GM19043 (cell line): ENCODE measurements around the gene E2F2.
"Not testable (repeated sequence)": the region's sequence is repeated elsewhere in the genome, so short reads cannot be mapped to it uniquely, and the experiment has no call there.

Experiments used
- ATAC-seq: cut with Tn5 transposase; IDR thresholded peaks from one replicate; pipeline ENCODE4 v1.9.1; 2021; ENCODE audit warnings: low read depth; ENCODE audit not compliant: unreplicated experiment

Gene E2F2

DNA sequence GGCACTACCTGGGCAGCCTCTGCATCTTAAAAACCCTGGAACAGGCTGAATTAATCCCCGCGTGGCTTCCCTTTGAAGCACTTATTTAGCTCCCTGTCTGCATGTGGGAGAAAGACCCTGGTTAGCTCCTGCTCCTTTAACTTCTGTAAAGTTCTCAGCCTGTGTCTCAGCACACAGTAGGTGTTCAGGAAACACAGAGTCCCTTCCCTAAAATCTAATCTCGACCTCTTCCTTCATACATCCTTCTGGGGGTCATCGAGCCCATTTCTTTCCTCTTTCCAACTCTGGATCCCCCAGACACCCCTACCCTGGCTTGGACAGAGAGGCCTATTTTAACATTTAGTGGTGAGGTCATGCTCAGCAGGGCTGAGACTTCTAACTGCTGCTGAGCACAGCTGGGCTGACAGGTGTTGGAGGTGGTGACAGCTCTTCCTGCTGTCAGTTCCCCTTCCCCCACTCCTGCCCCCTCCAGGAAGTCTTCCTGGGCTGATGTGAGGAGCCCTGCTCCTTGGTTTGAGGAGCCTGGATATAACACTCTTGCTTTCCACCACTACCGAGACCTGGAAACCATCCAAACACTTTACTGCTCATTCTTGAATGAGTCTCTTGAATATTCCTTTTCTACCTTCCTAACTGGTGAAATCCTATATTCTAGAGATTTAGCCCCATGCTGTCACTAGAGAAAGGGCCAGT lies 5.3 kb downstream of the E2F2 start:
- ATAC-seq = no peak

GRCh38 chr1:23524716-23525401 lies 6.2 kb downstream of the E2F2 start:
- ATAC-seq = no peak

- no peak for ATAC-seq
Observed at GRCh38 chr1:23524163-23524562, 6.9 kb downstream of the E2F2 start.

- no peak for ATAC-seq
Observed at GRCh38 chr1:23522244-23522982, 8.6 kb downstream of the E2F2 start.

- ATAC-seq = no peak
Observed at GRCh38 chr1:23521588-23521987, 9.4 kb downstream of the E2F2 start.

GRCh38 chr1:23517581-23517980 lies 13.5 kb downstream of the E2F2 start:
- ATAC-seq = no peak

DNA sequence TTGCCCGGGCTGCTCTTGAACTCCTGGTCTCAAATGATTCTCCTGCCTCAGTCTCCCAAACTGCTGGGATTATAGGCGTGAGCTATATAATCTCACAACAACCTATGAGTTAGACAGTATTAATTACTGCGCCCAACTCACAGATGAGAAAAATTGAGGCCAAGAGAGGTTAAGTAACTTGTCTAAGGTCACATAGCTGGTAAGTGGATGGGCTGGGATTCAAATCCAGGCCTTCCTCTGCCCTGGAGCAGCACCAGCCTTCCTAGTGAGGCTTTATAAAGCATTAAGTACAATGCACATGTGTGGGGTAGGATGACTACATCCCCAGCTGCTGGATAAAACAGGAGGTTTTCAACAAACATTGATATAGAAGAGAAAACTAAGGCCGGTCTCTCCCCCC lies 15.1 kb downstream of the E2F2 start:
- no peak for ATAC-seq

DNA sequence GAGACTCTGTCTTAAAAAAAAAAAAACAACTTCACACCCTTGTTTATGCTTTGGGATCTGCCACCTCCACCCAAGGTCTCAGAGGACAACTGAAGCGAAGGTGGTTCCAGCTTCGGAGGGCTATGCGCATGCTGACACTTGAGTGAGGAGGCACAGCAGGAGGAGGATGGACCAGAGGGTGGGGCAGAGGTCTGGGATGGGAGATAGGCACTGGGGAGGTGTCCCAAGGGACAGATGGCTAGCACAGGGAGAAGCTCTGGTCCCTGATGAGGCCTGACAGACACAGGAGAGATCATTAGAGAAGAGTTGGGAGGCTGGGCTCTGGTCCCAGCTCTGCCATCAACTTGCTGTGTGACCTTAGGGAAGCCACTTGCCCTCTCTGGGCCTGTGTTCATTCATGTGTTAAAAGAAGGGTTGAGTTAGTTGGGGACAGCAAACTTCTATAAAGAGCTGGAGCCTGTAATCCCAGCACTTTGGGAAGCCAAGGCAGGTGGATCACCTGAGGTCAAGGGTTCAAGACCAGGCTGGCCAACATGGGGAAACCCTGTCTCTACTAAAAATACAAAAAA lies 16.8 kb downstream of the E2F2 start:
- no peak for ATAC-seq

- ATAC-seq = no peak
Observed at GRCh38 chr1:23509896-23510295, 21.1 kb downstream of the E2F2 start.

DNA sequence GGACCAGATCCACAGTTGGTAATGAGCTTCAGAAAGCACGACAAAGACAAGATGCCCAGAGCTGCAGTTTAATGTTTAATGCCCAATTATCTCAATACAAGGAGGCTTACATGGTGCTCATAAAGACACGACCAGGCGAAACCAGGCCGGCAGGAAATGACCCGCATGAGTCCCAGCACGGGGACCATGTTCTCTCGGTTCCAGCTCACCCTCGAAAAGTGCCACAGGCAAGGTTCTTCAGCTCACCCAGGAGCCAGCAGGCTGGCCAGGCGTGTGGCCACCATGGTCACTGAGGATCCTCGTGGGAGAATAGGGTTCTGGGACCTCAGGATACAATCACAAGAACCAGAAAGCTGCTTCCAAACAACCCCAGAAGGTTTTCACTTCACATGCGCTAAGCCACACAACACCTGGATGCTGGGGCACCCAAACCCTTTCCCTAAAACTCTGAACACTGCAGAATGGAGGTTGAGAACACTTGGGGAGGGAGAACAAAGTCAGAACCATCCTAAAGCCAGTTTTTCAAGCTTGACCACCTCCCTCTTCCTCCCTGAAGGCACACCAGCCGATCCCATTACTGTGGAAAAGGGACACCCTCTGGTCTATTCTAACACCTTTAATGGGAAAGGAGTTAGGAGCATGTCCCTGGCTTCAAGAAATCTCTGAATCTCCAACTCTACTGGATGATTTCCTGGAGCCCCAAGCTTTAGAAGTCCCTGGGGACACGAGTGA lies 24.5 kb downstream of the E2F2 start:
- ATAC-seq = no peak

DNA sequence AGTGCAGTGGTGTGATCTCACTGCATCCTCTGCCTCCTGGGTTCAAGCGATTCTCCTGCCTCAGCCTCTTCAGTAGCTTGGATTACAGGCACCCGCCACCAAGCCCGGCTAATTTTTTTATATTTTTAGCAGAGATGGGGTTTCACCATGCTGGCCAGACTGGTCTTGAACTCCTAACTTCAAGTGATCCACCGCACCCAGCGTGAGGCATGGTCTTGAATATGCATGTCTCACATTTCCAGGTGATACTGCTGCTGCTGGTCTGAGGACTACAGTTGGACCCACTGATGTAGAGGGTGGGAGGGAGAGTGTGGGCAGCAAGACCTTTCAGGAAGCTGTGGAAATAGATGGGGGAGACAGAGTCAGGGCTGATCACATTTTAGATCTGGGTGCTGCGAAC lies 25.2 kb downstream of the E2F2 start:
- no peak for ATAC-seq

DNA sequence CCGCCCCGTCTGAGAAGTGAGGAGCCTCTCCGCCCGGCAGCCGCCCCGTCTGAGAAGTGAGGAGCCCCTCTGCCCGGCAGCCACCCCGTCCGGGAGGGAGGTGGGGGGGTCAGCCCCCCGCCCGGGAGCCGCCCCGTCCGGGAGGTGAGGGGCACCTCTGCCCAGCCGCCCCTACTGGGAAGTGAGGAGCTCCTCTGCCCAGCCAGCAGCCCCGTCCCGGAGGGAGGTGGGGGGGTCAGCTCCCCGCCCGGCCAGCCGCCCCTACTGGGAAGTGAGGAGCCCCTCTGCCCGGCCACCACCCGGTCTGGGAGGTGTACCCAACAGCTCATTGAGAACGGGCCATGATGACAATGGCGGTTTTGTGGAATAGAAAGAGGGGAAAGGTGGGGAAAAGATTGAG lies 26.9 kb downstream of the E2F2 start:
- not testable (repeated sequence) for ATAC-seq

DNA sequence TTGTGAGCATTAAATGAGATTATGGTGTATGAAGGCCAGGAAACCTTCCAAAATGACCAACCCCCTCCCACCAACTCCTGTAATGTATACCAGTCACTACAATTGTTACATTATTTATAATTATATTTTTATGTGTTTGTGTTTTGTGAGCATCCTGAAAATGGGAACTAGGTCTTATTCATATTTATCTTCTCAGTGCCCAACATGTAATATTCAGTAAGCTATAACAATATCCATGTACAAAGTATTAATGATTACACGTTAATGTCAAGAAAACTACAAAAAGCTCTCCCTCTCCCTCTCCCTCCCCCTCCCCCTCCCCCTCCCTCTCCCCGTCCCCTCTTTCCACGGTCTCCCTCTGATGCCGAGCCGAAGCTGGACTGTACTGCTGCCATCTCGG lies 28.1 kb downstream of the E2F2 start:
- ATAC-seq = no peak

DNA sequence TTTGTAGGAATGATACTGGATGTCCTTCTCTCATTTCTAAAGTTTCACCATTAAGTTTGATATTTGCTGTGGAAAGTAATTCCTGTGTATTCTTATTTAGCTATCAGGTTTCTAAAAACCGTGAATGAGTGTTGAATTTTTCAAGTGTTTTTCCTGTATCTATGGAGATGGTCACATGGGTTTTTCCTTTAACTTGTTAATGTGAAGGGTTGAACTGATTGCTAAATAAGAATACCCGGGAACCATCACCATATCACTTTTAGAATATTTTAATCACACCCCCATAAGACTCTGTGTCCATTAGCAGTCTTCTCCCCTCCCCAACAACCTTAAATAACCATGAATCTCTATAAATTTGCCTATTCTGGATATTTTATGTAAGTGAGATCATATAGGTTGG lies 30.6 kb downstream of the E2F2 start:
- no peak for ATAC-seq

- no peak for ATAC-seq
Observed at GRCh38 chr1:23497777-23498439, 33.1 kb downstream of the E2F2 start.

DNA sequence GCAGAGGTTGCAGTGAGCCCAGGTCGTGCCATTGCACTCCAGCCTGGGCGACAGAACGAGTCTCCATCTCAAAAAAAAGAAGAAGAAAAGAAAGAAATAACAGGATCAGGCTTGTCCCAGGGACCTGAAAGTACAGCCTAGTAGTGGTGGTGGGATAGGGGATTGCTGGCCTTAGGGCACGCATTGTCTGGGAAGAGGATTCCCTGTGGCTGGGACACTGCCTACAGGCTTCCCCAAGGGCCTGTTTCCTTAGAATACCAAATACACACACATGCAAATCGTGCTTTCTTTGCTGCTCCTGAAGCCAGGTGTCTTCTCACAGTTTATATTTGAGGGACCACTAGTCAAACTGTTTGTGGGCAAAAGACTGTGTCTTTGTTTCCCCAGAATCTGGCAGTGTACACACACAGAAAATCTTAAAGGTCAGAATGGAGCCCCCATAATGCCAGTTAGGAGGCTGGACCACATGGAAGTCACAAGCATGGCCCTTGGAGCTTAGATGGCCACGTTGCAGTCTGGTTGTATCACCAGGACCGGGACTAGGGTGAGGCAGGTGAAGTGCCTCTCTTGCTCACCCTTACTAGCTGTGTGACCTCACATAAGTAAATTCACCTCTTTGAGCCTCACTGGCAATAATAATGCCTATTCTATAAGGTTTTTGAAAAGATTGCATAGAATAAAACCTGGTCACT lies 34.4 kb downstream of the E2F2 start:
- ATAC-seq = no peak

DNA sequence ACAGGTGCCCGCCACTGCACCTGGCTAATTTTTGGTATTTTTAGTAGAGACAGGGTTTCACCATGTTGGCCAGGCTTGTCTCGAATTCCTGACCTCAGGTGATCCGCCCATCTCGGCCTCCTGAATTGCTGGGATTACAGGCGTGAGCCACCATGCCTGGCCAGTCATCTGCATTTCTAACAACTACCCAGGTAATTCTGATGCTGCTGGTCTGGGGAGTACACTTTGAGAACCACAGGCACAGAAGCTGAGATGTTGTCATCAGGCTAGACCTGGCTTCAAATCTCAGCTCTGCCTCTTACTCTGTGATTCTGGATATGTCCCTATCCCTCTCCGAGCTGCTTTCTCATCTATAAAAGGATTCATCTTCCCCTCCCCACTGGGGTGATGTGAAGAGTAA lies 36.2 kb downstream of the E2F2 start:
- ATAC-seq = not testable (repeated sequence)

DNA sequence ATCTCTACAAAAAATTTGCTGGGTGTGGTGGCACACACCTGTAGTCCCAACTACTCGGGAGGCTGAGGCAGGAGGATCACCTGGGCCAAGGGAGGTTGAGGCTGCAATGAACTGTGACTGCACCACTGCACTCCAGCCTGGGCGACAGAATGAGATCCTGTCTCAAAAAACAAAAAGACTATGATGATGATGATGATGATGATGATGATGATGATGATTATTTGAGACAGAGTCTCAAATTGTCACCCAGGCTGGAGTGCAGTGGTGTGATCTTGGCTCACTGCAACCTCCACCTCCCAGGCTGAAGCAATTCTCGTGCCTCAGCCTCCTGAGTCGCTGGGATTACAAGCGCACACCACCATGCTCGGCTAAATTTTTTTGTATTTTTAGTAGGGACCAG lies 38.3 kb downstream of the E2F2 start:
- ATAC-seq = not testable (repeated sequence)

GRCh38 chr1:23492132-23492720 lies 38.8 kb downstream of the E2F2 start:
- ATAC-seq = no peak
